Skin epidermis (tissue), 12 donors: ENCODE measurements around the gene MEGF10.

Experiments
- H3K27ac ChIP-seq, 21 experiments: fragments of 200-600 bp; sonication (generic) in 11 of 21; one replicate each; pipeline ENCODE4 v1.5.0; 2020; ENCODE audit warnings: mild to moderate bottlenecking in 3 of 21, inconsistent platforms in 2 of 21, moderate library complexity in 2 of 21
- H3K4me3 ChIP-seq, 7 experiments: fragments of 200-600 bp; sonication (generic) in 2 of 7; one replicate each; pipeline ENCODE4 v1.5.0; 2020; ENCODE audit warnings: inconsistent platforms in 2 of 7, mild to moderate bottlenecking in 2 of 7, moderate library complexity in 1 of 7

The MEGF10 gene

DNA sequence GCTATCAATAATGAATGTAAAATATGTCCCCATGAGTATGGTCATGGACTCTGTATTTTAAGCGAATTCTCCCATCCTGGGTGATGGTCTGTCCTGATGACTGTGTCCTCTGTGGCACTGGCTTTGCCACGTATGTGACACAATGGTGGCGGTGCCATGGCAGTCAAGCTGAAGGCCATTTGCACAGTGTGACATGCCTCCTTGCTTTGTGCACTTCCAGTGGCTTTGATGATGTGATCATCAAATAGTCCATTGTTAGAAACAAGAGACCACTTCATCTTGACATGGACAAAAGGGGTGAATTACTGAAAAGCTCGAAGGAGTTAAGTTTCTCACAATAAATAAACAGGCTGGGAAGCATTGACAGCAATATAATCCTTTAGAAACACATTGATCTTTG is 195.9 kb downstream of the MEGF10 start:
- H3K27ac ChIP-seq: no peak overlapping the region

DNA sequence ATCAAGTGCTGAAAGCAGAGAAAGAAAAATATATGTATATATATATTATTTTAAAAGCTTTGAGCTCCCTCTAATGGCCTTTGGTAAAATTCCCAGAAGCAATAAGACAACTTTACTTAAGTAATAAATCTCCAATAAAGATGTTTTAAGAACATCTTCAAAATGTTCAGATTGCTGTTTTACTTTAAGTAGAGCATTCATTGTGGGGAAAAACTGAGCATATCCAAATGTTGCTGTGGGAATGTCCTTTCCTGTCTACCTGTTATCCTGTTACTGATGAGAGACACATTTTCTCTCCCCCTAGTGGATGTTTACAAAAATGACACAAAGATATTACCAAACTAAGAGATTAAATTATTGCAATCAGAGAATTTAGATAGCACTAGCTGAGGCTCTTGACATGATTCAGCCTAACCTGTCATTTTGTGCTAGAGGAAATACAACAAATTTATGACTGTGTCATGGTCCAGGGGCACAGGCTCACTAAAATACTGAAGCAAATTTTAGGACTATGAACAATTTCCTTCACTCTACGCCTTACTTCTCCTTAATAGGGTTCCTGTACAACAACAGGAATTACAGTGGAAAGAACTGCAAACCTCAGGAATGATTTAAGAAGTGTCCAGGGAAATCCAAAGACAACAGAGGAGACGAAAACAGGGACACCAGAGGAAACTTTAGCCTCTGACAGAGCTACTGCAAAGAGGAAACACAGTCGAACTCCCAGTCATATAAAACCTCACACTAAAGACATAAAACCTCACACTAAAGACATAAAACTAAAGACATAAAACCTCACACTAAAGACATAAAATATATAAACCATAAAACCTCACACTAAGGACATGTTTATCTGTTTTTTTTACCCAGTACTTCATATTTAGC is 202.5 kb downstream of the MEGF10 start:
- H3K4me3 ChIP-seq: no peak overlapping the region
- H3K27ac ChIP-seq: no peak overlapping the region

More for the DNA sequence above, 195.9 kb downstream of the MEGF10 start:
- H3K4me3 ChIP-seq: no peak overlapping the region

DNA sequence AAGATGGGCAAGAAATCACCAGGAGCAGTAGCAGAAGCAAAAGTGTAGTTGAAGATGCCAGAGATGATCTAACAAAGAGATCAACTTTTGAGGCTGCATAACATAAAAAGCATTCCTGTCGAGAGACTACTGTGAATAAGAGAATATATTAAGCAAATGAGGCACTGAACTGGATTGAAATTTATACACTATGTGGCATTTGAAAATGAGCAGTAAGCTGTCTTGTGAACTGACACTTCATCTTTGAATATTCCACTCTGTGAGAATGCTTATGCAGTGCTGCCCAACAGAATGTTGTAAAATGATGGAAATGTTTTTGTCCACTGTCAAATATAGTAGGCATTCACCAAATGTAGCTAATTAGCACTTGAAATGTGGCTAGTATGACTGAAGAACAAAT is 208.0 kb downstream of the MEGF10 start:
- H3K27ac ChIP-seq: no peak overlapping the region
- no peak overlapping the region for H3K4me3 ChIP-seq

DNA sequence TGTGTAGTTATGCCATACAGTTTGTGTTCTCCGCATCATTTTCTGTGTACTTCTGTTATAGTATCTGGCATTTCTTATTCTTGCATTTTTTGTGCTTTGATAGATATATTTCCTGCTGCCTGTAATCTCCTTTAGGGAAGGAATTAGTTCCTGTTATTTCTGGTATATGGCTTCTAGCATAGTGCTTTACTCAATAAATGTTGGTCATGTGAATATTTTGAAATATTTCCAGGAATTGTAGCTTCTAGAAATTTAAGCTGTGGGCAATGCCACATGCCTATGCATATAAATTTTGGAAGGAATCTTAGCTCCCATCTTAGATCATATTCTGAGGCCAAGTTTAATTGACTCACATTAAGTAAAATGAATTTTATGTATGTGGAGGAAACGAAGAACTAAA is 215.3 kb downstream of the MEGF10 start:
- H3K27ac ChIP-seq: no peak overlapping the region

DNA sequence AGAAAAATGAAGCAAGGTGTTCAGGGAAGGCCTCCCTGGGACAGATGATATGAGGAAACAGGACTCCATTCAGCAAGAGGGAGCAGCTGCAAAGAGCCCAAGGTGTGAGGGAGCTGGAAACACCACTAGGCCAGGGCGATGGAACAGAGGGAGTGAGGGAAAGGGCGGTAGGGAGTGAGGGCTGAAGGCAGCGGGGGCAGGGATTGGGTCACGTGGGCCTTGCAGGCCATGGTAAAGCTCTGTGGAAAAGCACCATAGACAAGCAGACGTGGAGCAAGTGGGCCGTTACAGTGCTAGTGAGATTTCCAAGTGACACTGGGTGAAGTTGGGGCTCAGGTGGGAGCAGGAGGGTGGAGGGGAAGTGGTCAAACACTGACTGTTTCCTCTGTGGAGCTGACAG is 216.0 kb downstream of the MEGF10 start:
- no peak overlapping the region for H3K4me3 ChIP-seq
- H3K27ac ChIP-seq: no peak overlapping the region

More for the DNA sequence above, 215.3 kb downstream of the MEGF10 start:
- no peak overlapping the region for H3K4me3 ChIP-seq

DNA sequence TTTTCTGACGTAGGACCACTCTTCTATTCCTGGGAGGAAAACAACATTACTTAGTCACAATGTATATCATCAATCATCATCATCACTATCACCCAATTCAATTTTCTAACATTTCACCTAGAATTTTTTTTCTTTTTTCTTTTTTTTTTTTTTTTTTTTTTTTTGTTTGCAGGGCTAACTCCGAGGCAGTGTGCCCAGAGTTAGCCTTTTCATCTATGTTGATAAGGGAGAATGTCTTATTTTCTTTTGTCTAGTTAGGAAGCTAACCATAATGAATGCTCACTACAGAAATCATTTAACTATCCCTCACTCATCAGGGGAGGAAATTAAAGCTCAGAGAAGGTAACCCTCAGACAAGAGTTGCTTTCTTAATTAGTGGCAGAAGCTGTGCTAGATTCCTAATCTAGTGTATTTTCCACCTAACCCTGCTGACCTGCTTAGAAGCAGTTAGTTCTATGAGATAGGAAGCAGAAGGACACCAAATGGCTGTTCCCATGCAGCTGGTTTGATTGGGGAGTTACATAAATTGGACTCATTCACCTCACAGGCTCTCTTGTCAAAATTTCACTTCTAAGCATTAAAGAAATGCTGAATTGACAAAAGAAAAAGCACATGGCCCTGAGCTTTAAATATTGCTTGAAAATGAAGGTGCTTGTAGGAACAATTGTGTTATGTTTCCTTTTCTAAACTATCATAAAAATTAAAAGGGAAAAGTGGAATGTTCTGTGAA is 218.2 kb downstream of the MEGF10 start:
- H3K27ac ChIP-seq: no peak overlapping the region
- H3K4me3 ChIP-seq: no peak overlapping the region
